Vagina (tissue), 2 donors: ENCODE results near the gene GOSR2.

Experiments
- POLR2A ChIP-seq, 2 donors: fragments of 450-650 bp; IDR thresholded peaks; one replicate each; pipeline ENCODE4 v1.6.1; 2017; ENCODE audit warnings: antibody characterized with exemption in 2 of 2, mild to moderate bottlenecking in 2 of 2, moderate library complexity in 2 of 2
- POLR2AphosphoS5 ChIP-seq, 2 donors: sonication (generic); formaldehyde crosslinking; IDR thresholded peaks; one replicate each; pipeline ENCODE4 v1.9.0; 2017; ENCODE audit warnings: antibody characterized with exemption in 2 of 2, mild to moderate bottlenecking in 2 of 2, low read depth in 1 of 2; ENCODE audit not compliant: insufficient read depth in 1 of 2
- TF ChIP-seq, protein P1 (sequence below), 3 experiments: fragments of 450-650 bp in 2 of 3; fragments of 200-600 bp in 1 of 3; sonication (generic) in 1 of 3; IDR thresholded peaks; one replicate each; pipeline ENCODE4 v1.5.1; 2017 to 2019; ENCODE audit warnings: antibody characterized with exemption in 3 of 3, mild to moderate bottlenecking in 2 of 3, moderate library complexity in 2 of 3

GRCh38 chr17:46929413-46929812 is 6.5 kb downstream of the GOSR2 start:
- TF ChIP-seq, protein P1, sequence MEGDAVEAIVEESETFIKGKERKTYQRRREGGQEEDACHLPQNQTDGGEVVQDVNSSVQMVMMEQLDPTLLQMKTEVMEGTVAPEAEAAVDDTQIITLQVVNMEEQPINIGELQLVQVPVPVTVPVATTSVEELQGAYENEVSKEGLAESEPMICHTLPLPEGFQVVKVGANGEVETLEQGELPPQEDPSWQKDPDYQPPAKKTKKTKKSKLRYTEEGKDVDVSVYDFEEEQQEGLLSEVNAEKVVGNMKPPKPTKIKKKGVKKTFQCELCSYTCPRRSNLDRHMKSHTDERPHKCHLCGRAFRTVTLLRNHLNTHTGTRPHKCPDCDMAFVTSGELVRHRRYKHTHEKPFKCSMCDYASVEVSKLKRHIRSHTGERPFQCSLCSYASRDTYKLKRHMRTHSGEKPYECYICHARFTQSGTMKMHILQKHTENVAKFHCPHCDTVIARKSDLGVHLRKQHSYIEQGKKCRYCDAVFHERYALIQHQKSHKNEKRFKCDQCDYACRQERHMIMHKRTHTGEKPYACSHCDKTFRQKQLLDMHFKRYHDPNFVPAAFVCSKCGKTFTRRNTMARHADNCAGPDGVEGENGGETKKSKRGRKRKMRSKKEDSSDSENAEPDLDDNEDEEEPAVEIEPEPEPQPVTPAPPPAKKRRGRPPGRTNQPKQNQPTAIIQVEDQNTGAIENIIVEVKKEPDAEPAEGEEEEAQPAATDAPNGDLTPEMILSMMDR (IDR thresholded peaks at IDR 0.05) = no peak
- TF ChIP-seq POLR2A (IDR thresholded peaks at IDR 0.05) = no peak
- no peak for TF ChIP-seq POLR2AphosphoS5 (IDR thresholded peaks at IDR 0.05; ENCODE audit: insufficient read depth in 1 of 2, low read depth in 1 of 2)
